Measurements from ENCODE around the gene RGS6. TPM values are rescaled to one million over a fixed set of nuclear protein-coding genes. Genes with fewer than 3 reads are reported as not detected.

Gene RGS6
- total RNA-seq, 1 donor from 2014 or later = 2.0 TPM

- H3K4me1 Mint-ChIP-seq = no peaks in the 10 kb centered on the region
- no peak for DNase-seq (ENCODE audit: low spot score in 2 of 2, unreplicated experiment in 2 of 2)
- H3K27me3 Mint-ChIP-seq (ENCODE audit: low read depth) = peaks cover 15% of the 10 kb centered on the region
- no peak overlapping the region for H3K27ac Mint-ChIP-seq
- no peaks in the 10 kb centered on the region for H3K36me3 Mint-ChIP-seq
- H3K9me3 Mint-ChIP-seq = peaks cover 7% of the 10 kb centered on the region
- TF ChIP-seq, protein P1, sequence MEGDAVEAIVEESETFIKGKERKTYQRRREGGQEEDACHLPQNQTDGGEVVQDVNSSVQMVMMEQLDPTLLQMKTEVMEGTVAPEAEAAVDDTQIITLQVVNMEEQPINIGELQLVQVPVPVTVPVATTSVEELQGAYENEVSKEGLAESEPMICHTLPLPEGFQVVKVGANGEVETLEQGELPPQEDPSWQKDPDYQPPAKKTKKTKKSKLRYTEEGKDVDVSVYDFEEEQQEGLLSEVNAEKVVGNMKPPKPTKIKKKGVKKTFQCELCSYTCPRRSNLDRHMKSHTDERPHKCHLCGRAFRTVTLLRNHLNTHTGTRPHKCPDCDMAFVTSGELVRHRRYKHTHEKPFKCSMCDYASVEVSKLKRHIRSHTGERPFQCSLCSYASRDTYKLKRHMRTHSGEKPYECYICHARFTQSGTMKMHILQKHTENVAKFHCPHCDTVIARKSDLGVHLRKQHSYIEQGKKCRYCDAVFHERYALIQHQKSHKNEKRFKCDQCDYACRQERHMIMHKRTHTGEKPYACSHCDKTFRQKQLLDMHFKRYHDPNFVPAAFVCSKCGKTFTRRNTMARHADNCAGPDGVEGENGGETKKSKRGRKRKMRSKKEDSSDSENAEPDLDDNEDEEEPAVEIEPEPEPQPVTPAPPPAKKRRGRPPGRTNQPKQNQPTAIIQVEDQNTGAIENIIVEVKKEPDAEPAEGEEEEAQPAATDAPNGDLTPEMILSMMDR (IDR thresholded peaks at IDR 0.05; ENCODE audit: unreplicated experiment) = no peak
- no peak overlapping the region for H3K4me3 Mint-ChIP-seq
Observed at GRCh38 chr14:72408020-72408419, 475.8 kb downstream of the RGS6 start.

DNA sequence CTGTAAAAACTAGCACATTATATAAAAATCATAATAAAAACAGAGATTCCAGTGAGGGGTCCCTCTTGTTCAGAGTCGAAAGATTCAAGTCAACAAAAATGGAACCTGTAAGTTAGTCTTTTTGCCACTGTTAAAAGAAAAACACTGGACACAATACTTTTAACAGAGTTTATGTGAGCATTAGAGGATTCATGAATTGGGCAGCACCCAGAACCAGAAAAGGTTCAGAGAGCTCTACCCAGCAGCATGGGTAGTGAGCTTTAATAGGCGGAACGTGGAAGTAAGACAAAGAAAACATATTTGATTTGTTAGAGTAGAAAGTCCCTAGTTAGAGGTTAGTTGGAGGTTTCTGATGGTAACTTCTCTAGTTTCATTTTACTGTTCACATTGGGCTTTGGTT is 476.8 kb downstream of the RGS6 start:
- TF ChIP-seq, protein P1 (IDR thresholded peaks at IDR 0.05; ENCODE audit: unreplicated experiment) = no peak
- H3K27ac Mint-ChIP-seq = no peak overlapping the region
- H3K4me3 Mint-ChIP-seq = no peak overlapping the region
- no peak for DNase-seq (ENCODE audit: low spot score in 2 of 2, unreplicated experiment in 2 of 2)
- peaks cover 8% of the 10 kb centered on the region for H3K9me3 Mint-ChIP-seq
- H3K4me1 Mint-ChIP-seq = no peaks in the 10 kb centered on the region
- H3K36me3 Mint-ChIP-seq = no peaks in the 10 kb centered on the region
- H3K27me3 Mint-ChIP-seq (ENCODE audit: low read depth) = peaks cover 12% of the 10 kb centered on the region

DNA sequence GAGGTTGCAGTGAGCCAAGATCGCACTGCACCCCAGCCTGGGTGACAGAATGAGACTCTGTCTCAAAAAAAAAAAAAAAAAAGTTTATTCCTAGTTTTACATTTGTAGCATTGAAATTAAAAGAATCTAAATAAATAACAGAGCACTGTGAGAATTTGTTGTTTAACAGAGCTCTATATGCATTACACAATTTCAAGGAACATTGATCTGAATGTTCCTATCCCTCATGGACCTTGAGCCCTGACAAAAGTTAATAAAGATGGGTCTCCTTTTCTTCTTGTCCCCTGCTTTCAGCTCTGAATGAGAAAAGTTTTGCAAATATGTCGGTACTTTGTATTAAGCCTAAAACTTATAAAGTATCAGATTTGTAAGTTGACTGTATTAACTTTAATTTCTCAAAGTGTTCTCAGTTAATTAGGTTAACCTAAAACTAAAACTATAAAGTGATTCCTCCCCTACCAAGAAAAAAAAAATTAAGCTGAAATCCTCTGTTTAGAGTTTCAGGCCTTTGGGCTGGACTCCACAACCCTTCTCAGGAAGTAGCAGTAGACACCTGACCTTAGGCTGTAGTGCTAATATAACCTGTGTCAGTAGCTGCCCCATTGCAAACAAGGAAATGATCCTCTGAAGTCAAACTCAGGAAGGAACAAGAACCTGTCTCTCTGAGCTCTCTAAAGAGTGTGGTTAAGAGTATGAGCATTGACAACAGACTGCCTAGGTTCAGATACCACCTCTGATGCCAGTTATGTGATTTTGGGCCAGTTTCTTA is 484.0 kb downstream of the RGS6 start:
- Mint-ChIP-seq H3K27ac (no peak overlapping the region), H3K27me3 (ENCODE audit: low read depth) (peaks cover 5% of the 10 kb centered on the region), H3K4me1 (peaks cover 2% of the 10 kb centered on the region), H3K9me3 (peaks cover 12% of the 10 kb centered on the region), H3K36me3 (no peaks in the 10 kb centered on the region), H3K4me3 (no peak overlapping the region)
- TF ChIP-seq, protein P1 (IDR thresholded peaks at IDR 0.05; ENCODE audit: unreplicated experiment) = no peak
- DNase-seq (ENCODE audit: low spot score in 2 of 2, unreplicated experiment in 2 of 2) = no peak

GRCh38 chr14:72416892-72417291 is 484.7 kb downstream of the RGS6 start:
- DNase-seq (ENCODE audit: low spot score in 2 of 2, unreplicated experiment in 2 of 2) = no peak
- TF ChIP-seq, protein P1 (IDR thresholded peaks at IDR 0.05; ENCODE audit: unreplicated experiment) = no peak
- H3K4me1 Mint-ChIP-seq = peaks cover 2% of the 10 kb centered on the region
- H3K27me3 Mint-ChIP-seq (ENCODE audit: low read depth) = peaks cover 5% of the 10 kb centered on the region
- H3K27ac Mint-ChIP-seq = no peak overlapping the region
- H3K4me3 Mint-ChIP-seq = no peak overlapping the region
- H3K36me3 Mint-ChIP-seq = no peaks in the 10 kb centered on the region
- peaks cover 14% of the 10 kb centered on the region for H3K9me3 Mint-ChIP-seq

- no peak overlapping the region for H3K27ac Mint-ChIP-seq
- no peak overlapping the region for H3K4me3 Mint-ChIP-seq
- peaks cover 5% of the 10 kb centered on the region for H3K27me3 Mint-ChIP-seq (ENCODE audit: low read depth)
- peaks cover 2% of the 10 kb centered on the region for H3K4me1 Mint-ChIP-seq
- H3K36me3 Mint-ChIP-seq = no peaks in the 10 kb centered on the region
- DNase-seq (ENCODE audit: low spot score in 2 of 2, unreplicated experiment in 2 of 2) = no peak
- TF ChIP-seq, protein P1 (IDR thresholded peaks at IDR 0.05; ENCODE audit: unreplicated experiment) = no peak
- peaks cover 26% of the 10 kb centered on the region for H3K9me3 Mint-ChIP-seq
Observed at GRCh38 chr14:72418806-72419205, 486.6 kb downstream of the RGS6 start.
